Activated naive CD8-positive, alpha-beta T cell (primary cell): ENCODE results near the gene XPR1.

ENCODE experiments used
- H3K27ac Mint-ChIP-seq: one replicate; pipeline ENCODE4 v1.8.0; 2021; ENCODE audit warnings: mixed read lengths
- H3K27me3 Mint-ChIP-seq: one replicate; pipeline ENCODE4 v1.8.0; 2021; ENCODE audit warnings: mixed read lengths
- H3K36me3 Mint-ChIP-seq: one replicate; pipeline ENCODE4 v1.8.0; 2021; ENCODE audit warnings: mixed read lengths
- H3K4me1 Mint-ChIP-seq: one replicate; pipeline ENCODE4 v1.8.0; 2021; ENCODE audit warnings: low read depth, mixed read lengths
- H3K4me3 Mint-ChIP-seq: one replicate; pipeline ENCODE4 v1.8.0; 2021; ENCODE audit warnings: mild to moderate bottlenecking, mixed read lengths
- H3K9me3 Mint-ChIP-seq: one replicate; pipeline ENCODE4 v1.8.0; 2021; ENCODE audit warnings: low read depth, mixed read lengths

Gene XPR1

GRCh38 chr1:180631766-180632325 lies at the start of gene XPR1:
XPR1 (plus strand) TSS chr1:180632022; CDS start chr1:180632202, 180 bp downstream.
- H3K4me1 Mint-ChIP-seq = peaks cover 12% of the 10 kb centered on the region
- no peaks in the 10 kb centered on the region for H3K9me3 Mint-ChIP-seq
- peak within 1 kb of the TSS; percentile 83 for H3K27ac Mint-ChIP-seq
- peaks cover 3% of the 10 kb centered on the region for H3K36me3 Mint-ChIP-seq
- no peaks in the 10 kb centered on the region for H3K27me3 Mint-ChIP-seq
- peak within 1 kb of the TSS; percentile 12 for H3K4me3 Mint-ChIP-seq

- H3K36me3 Mint-ChIP-seq = no peaks in the 10 kb centered on the region
- no peak overlapping the region for H3K4me3 Mint-ChIP-seq
- H3K4me1 Mint-ChIP-seq = peaks cover 14% of the 10 kb centered on the region
- peak overlapping the region; percentile 80 for H3K27ac Mint-ChIP-seq
- H3K9me3 Mint-ChIP-seq = peaks cover 8% of the 10 kb centered on the region
- no peaks in the 10 kb centered on the region for H3K27me3 Mint-ChIP-seq
These were observed 47.0 kb upstream of the XPR1 start for GRCh38 chr1:180584869-180585268.

GRCh38 chr1:180585994-180586359 lies 45.8 kb upstream of the XPR1 start:
- Mint-ChIP-seq H3K36me3 (no peaks in the 10 kb centered on the region), H3K9me3 (peaks cover 8% of the 10 kb centered on the region), H3K4me1 (peaks cover 14% of the 10 kb centered on the region), H3K27me3 (no peaks in the 10 kb centered on the region), H3K4me3 (no peak overlapping the region), H3K27ac (peak overlapping the region; percentile 80)

GRCh38 chr1:180586671-180587155 lies 45.1 kb upstream of the XPR1 start:
- Mint-ChIP-seq H3K9me3 (peaks cover 8% of the 10 kb centered on the region), H3K27ac (peak overlapping the region; percentile 83), H3K4me3 (no peak overlapping the region), H3K4me1 (peaks cover 14% of the 10 kb centered on the region), H3K36me3 (no peaks in the 10 kb centered on the region), H3K27me3 (no peaks in the 10 kb centered on the region)

GRCh38 chr1:180588121-180588520 lies 43.7 kb upstream of the XPR1 start:
- H3K9me3 Mint-ChIP-seq = peaks cover 8% of the 10 kb centered on the region
- H3K27ac Mint-ChIP-seq = no peak overlapping the region

GRCh38 chr1:180590889-180591288 lies 40.9 kb upstream of the XPR1 start:
- Mint-ChIP-seq H3K9me3 (peaks cover 8% of the 10 kb centered on the region), H3K4me3 (no peak overlapping the region), H3K27ac (no peak overlapping the region), H3K36me3 (no peaks in the 10 kb centered on the region), H3K27me3 (no peaks in the 10 kb centered on the region), H3K4me1 (peaks cover 3% of the 10 kb centered on the region)

More at GRCh38 chr1:180588121-180588520, 43.7 kb upstream of the XPR1 start:
- Mint-ChIP-seq H3K27me3 (no peaks in the 10 kb centered on the region), H3K36me3 (no peaks in the 10 kb centered on the region), H3K4me3 (no peak overlapping the region), H3K4me1 (peaks cover 14% of the 10 kb centered on the region)

GRCh38 chr1:180593382-180593781 lies 38.4 kb upstream of the XPR1 start:
- H3K9me3 Mint-ChIP-seq = peaks cover 5% of the 10 kb centered on the region
- peaks cover 4% of the 10 kb centered on the region for H3K27me3 Mint-ChIP-seq
- H3K4me1 Mint-ChIP-seq = no peaks in the 10 kb centered on the region
- H3K4me3 Mint-ChIP-seq = no peak overlapping the region
- no peaks in the 10 kb centered on the region for H3K36me3 Mint-ChIP-seq
- no peak overlapping the region for H3K27ac Mint-ChIP-seq

- H3K4me1 Mint-ChIP-seq = no peaks in the 10 kb centered on the region
- no peaks in the 10 kb centered on the region for H3K9me3 Mint-ChIP-seq
- H3K27ac Mint-ChIP-seq = no peak overlapping the region
- H3K4me3 Mint-ChIP-seq = no peak overlapping the region
- H3K36me3 Mint-ChIP-seq = no peaks in the 10 kb centered on the region
- peaks cover 4% of the 10 kb centered on the region for H3K27me3 Mint-ChIP-seq
These were observed 37.1 kb upstream of the XPR1 start for GRCh38 chr1:180594723-180595122.

GRCh38 chr1:180595966-180596365 lies 35.9 kb upstream of the XPR1 start:
- Mint-ChIP-seq H3K27me3 (peaks cover 4% of the 10 kb centered on the region), H3K4me1 (no peaks in the 10 kb centered on the region), H3K4me3 (no peak overlapping the region), H3K9me3 (no peaks in the 10 kb centered on the region), H3K27ac (no peak overlapping the region), H3K36me3 (no peaks in the 10 kb centered on the region)

- Mint-ChIP-seq H3K27me3 (peaks cover 4% of the 10 kb centered on the region), H3K9me3 (no peaks in the 10 kb centered on the region)
These were observed 34.3 kb upstream of the XPR1 start for GRCh38 chr1:180597520-180597919.

GRCh38 chr1:180598333-180598974 lies 33.4 kb upstream of the XPR1 start:
- H3K27me3 Mint-ChIP-seq = peaks cover 4% of the 10 kb centered on the region
- no peaks in the 10 kb centered on the region for H3K9me3 Mint-ChIP-seq
- H3K4me3 Mint-ChIP-seq = no peak overlapping the region
- no peak overlapping the region for H3K27ac Mint-ChIP-seq
- no peaks in the 10 kb centered on the region for H3K36me3 Mint-ChIP-seq
- H3K4me1 Mint-ChIP-seq = no peaks in the 10 kb centered on the region

More at GRCh38 chr1:180597520-180597919, 34.3 kb upstream of the XPR1 start:
- no peaks in the 10 kb centered on the region for H3K36me3 Mint-ChIP-seq
- H3K4me1 Mint-ChIP-seq = no peaks in the 10 kb centered on the region
- H3K4me3 Mint-ChIP-seq = no peak overlapping the region
- no peak overlapping the region for H3K27ac Mint-ChIP-seq

- Mint-ChIP-seq H3K36me3 (no peaks in the 10 kb centered on the region), H3K9me3 (no peaks in the 10 kb centered on the region), H3K27ac (no peak overlapping the region), H3K4me3 (no peak overlapping the region), H3K27me3 (peaks cover 4% of the 10 kb centered on the region), H3K4me1 (no peaks in the 10 kb centered on the region)
These were observed 31.5 kb upstream of the XPR1 start for GRCh38 chr1:180600343-180600742.

GRCh38 chr1:180601512-180601911 lies 30.3 kb upstream of the XPR1 start:
- Mint-ChIP-seq H3K9me3 (no peaks in the 10 kb centered on the region), H3K27ac (no peak overlapping the region), H3K27me3 (peaks cover 4% of the 10 kb centered on the region)

GRCh38 chr1:180603223-180603849 lies 28.5 kb upstream of the XPR1 start:
- Mint-ChIP-seq H3K36me3 (no peaks in the 10 kb centered on the region), H3K9me3 (no peaks in the 10 kb centered on the region), H3K4me3 (no peak overlapping the region), H3K27me3 (no peaks in the 10 kb centered on the region), H3K4me1 (no peaks in the 10 kb centered on the region), H3K27ac (no peak overlapping the region)

More at GRCh38 chr1:180601512-180601911, 30.3 kb upstream of the XPR1 start:
- Mint-ChIP-seq H3K4me1 (no peaks in the 10 kb centered on the region), H3K36me3 (no peaks in the 10 kb centered on the region), H3K4me3 (no peak overlapping the region)

- Mint-ChIP-seq H3K27me3 (no peaks in the 10 kb centered on the region), H3K9me3 (no peaks in the 10 kb centered on the region), H3K36me3 (no peaks in the 10 kb centered on the region), H3K27ac (no peak overlapping the region), H3K4me1 (no peaks in the 10 kb centered on the region), H3K4me3 (no peak overlapping the region)
These were observed 28.0 kb upstream of the XPR1 start for GRCh38 chr1:180603850-180604226.
